ENCODE results near the gene LPCAT2. TPM values are rescaled to one million over a fixed set of nuclear protein-coding genes. Genes with fewer than 3 reads are reported as not detected.

The LPCAT2 gene
- total RNA-seq, 4 donors from 2014 or later = 10.0 to 21.7 (median 16.9) TPM

- H3K4me1 ChIP-seq = peaks cover 11 to 44% (median 12%) of the 10 kb centered on the region in 3 donors
- DNase-seq = no peak
- peaks cover 0 to 15% (median 3%) of the 10 kb centered on the region in 3 donors for H3K36me3 ChIP-seq
- H3K27me3 ChIP-seq = peaks cover 0 to 16% (median 0%) of the 10 kb centered on the region in 4 donors
- TF ChIP-seq CTCF (IDR thresholded peaks at IDR 0.05) (no peak), POLR2A (IDR thresholded peaks at IDR 0.05) (no peak)
- H3K27ac ChIP-seq = no peak overlapping the region
- WGBS, 2 donors = 74 to 95% methylated on average over 4 of the region's 4 CpGs
- H3K9me3 ChIP-seq = no peaks in the 10 kb centered on the region
- H3K4me3 ChIP-seq = no peak overlapping the region
- intact Hi-C loops (cut with DNase I) = loop anchor here (10.0 kb wide), 1 partner anchor 62 kb away; no protein-coding TSS in a partner anchor
Measured at GRCh38 chr16:55506708-55507107, 2.2 kb upstream of the LPCAT2 start.

- 52 to 55% methylated on average over 4 to 5 of the region's 9 CpGs for WGBS, 2 donors
- Histone ChIP-seq H3K27ac (peak overlapping the region; percentile 79 to 86 (median 82)), H3K4me3 (peak overlapping the region; percentile 64 to 77 (median 70)), H3K9me3 (peaks cover 0 to 11% (median 5%) of the 10 kb centered on the region in 3 donors), H3K27me3 (peaks cover 0 to 16% (median 0%) of the 10 kb centered on the region in 4 donors), H3K36me3 (peaks cover 0 to 15% (median 3%) of the 10 kb centered on the region in 3 donors), H3K4me1 (peaks cover 0 to 27% (median under 1%) of the 10 kb centered on the region in 3 donors)
- intact Hi-C loops (cut with DNase I) = loop anchor here (10.0 kb wide), 1 partner anchor 64 kb away; no protein-coding TSS in a partner anchor
- DNase-seq = no peak
- no peak for TF ChIP-seq CTCF (IDR thresholded peaks at IDR 0.05)
- no peak for TF ChIP-seq POLR2A (IDR thresholded peaks at IDR 0.05)
Measured at GRCh38 chr16:55508271-55508921, 476 bp upstream of the LPCAT2 start.

- H3K4me3 ChIP-seq = peak overlapping the region in 3 of 4 donors; percentile 64 to 77 (median 73)
- peaks cover 0 to 15% (median 3%) of the 10 kb centered on the region in 3 donors for H3K36me3 ChIP-seq
- TF ChIP-seq CTCF (IDR thresholded peaks at IDR 0.05) = no peak
- no peak for TF ChIP-seq POLR2A (IDR thresholded peaks at IDR 0.05)
- intact Hi-C loops (cut with DNase I) = no loop called here
- DNase-seq = no peak
- H3K9me3 ChIP-seq = peaks cover 0 to 14% (median 5%) of the 10 kb centered on the region in 3 donors
- peaks cover 0 to 17% (median 0%) of the 10 kb centered on the region in 3 donors for H3K4me1 ChIP-seq
- H3K27me3 ChIP-seq = peaks cover 0 to 16% (median 0%) of the 10 kb centered on the region in 4 donors
- H3K27ac ChIP-seq = peak overlapping the region in 2 of 4 donors; percentile 80 to 86
- 24 to 44% methylated on average over 4 of the region's 4 CpGs for WGBS, 2 donors
Measured at GRCh38 chr16:55510185-55510805, 1.4 kb downstream of the LPCAT2 start.

- H3K27ac ChIP-seq = no peak overlapping the region
- intact Hi-C loops (cut with DNase I) = no loop called here
- H3K27me3 ChIP-seq = peaks cover 0 to 16% (median 0%) of the 10 kb centered on the region in 4 donors
- 88 to 94% methylated on average over 1 of the region's 1 CpG for WGBS, 2 donors
- TF ChIP-seq CTCF (IDR thresholded peaks at IDR 0.05) (no peak), POLR2A (IDR thresholded peaks at IDR 0.05) (no peak)
- peaks cover 0 to 17% (median 0%) of the 10 kb centered on the region in 3 donors for H3K4me1 ChIP-seq
- DNase-seq = no peak
- H3K9me3 ChIP-seq = peaks cover 0 to 14% (median 5%) of the 10 kb centered on the region in 3 donors
- H3K36me3 ChIP-seq = no peaks in the 10 kb centered on the region
- H3K4me3 ChIP-seq = no peak overlapping the region
Measured at GRCh38 chr16:55512941-55513340, 4.1 kb downstream of the LPCAT2 start.

GRCh38 chr16:55513616-55514015 lies 4.7 kb downstream of the LPCAT2 start:
- Histone ChIP-seq H3K27ac (no peak overlapping the region), H3K4me3 (no peak overlapping the region), H3K36me3 (no peaks in the 10 kb centered on the region), H3K27me3 (peaks cover 0 to 12% (median 0%) of the 10 kb centered on the region in 4 donors), H3K4me1 (peaks cover 0 to 16% (median 0%) of the 10 kb centered on the region in 3 donors), H3K9me3 (peaks cover 0 to 14% (median 5%) of the 10 kb centered on the region in 3 donors)
- intact Hi-C loops (cut with DNase I) = no loop called here
- 83 to 87% methylated on average over 5 of the region's 5 CpGs for WGBS, 2 donors
- TF ChIP-seq POLR2A (IDR thresholded peaks at IDR 0.05) (no peak), CTCF (IDR thresholded peaks at IDR 0.05) (no peak)
- DNase-seq = no peak

Measured in esophagus squamous epithelium (tissue), 5 donors.